ENCODE data around the gene ITPRID1. TPM values are rescaled to one million over a fixed set of nuclear protein-coding genes. Genes with fewer than 3 reads are reported as not detected.
A peak's percentile ranks its signal among the peaks of the same experiment; 100 is the strongest.

Gene ITPRID1
- total RNA-seq, 1 experiment from 2014 or later = not detected

GRCh38 chr7:31549611-31550010, 35.7 kb downstream of the ITPRID1 start:
- DNase-seq = peak; percentile 83

GRCh38 chr7:31550432-31550831, 36.5 kb downstream of the ITPRID1 start:
- Histone ChIP-seq H4K20me1 (ENCODE audit: low read length) (no peaks in the 10 kb centered on the region), H3F3A (ENCODE audit: low read length, unreplicated experiment) (no peaks in the 10 kb centered on the region), H3K9me2 (replicated peaks; ENCODE audit: low read length) (no peaks in the 10 kb centered on the region), H3K79me2 (ENCODE audit: low read length) (no peaks in the 10 kb centered on the region), H3K4me2 (ENCODE audit: low read length) (no peak overlapping the region), H3K4me1 (ENCODE audit: insufficient read depth, low read length) (peaks cover 19% of the 10 kb centered on the region), H2AFZ (ENCODE audit: low read length) (no peak overlapping the region), H3K9me3 (ENCODE audit: low read length) (no peaks in the 10 kb centered on the region), H3K27me3 (ENCODE audit: low read length) (peaks cover 14% of the 10 kb centered on the region), H3K4me3 (ENCODE audit: low read length) (no peak overlapping the region), H3K9ac (ENCODE audit: low read length) (no peak overlapping the region), H3K36me3 (ENCODE audit: low read depth, low read length) (no peaks in the 10 kb centered on the region), H3K27ac (ENCODE audit: low read length) (no peak overlapping the region)
- intact Hi-C loops (cut with micrococcal nuclease) = no loop called here
- DNase-seq = no peak
- ChIA-PET POLR2A (ENCODE audit: unreplicated experiment) (no interaction called here), CTCF (no interaction called here)
- no peak for TF ChIP-seq EZH2 (IDR thresholded peaks at IDR 0.05; ENCODE audit: low read length, unreplicated experiment)
- no peak for TF ChIP-seq CTCF (conservative IDR thresholded peaks at IDR 0.05; ENCODE audit: low read depth, low read length)
- no peak for TF ChIP-seq EZH2phosphoT487 (IDR thresholded peaks at IDR 0.05; ENCODE audit: borderline replicate concordance, low read length)
- no peak for ATAC-seq
- BruUV-seq (replicated peaks) = no TSS peak

More at GRCh38 chr7:31549611-31550010, 35.7 kb downstream of the ITPRID1 start:
- peaks cover 19% of the 10 kb centered on the region for H3K4me1 ChIP-seq (ENCODE audit: insufficient read depth, low read length)
- BruUV-seq (replicated peaks) = no TSS peak
- H3K79me2 ChIP-seq (ENCODE audit: low read length) = no peaks in the 10 kb centered on the region
- H4K20me1 ChIP-seq (ENCODE audit: low read length) = no peaks in the 10 kb centered on the region
- ChIA-PET POLR2A (ENCODE audit: unreplicated experiment) (no interaction called here), CTCF (no interaction called here)
- H3K4me2 ChIP-seq (ENCODE audit: low read length) = peak overlapping the region; percentile 24; the same call in 1 of the 2 replicates
- peak; percentile 37; the same call in 1 of the 2 replicates for ATAC-seq
- H3K36me3 ChIP-seq (ENCODE audit: low read depth, low read length) = no peaks in the 10 kb centered on the region
- TF ChIP-seq CTCF (conservative IDR thresholded peaks at IDR 0.05; ENCODE audit: low read depth, low read length) = no peak
- TF ChIP-seq EZH2phosphoT487 (IDR thresholded peaks at IDR 0.05; ENCODE audit: borderline replicate concordance, low read length) = no peak
- no peak overlapping the region for H2AFZ ChIP-seq (ENCODE audit: low read length)
- intact Hi-C loops (cut with micrococcal nuclease) = no loop called here
- no peak overlapping the region for H3K4me3 ChIP-seq (ENCODE audit: low read length)
- H3K27me3 ChIP-seq (ENCODE audit: low read length) = peaks cover 5% of the 10 kb centered on the region
- no peak overlapping the region for H3K9ac ChIP-seq (ENCODE audit: low read length)
- no peaks in the 10 kb centered on the region for H3F3A ChIP-seq (ENCODE audit: low read length, unreplicated experiment)
- peak overlapping the region; percentile 2; the same call in 1 of the 2 replicates for H3K27ac ChIP-seq (ENCODE audit: low read length)
- H3K9me2 ChIP-seq (replicated peaks; ENCODE audit: low read length) = no peaks in the 10 kb centered on the region
- no peaks in the 10 kb centered on the region for H3K9me3 ChIP-seq (ENCODE audit: low read length)

GRCh38 chr7:31553661-31554081, 39.8 kb downstream of the ITPRID1 start:
- no peak overlapping the region for H3K4me2 ChIP-seq (ENCODE audit: low read length)
- no peaks in the 10 kb centered on the region for H3K9me2 ChIP-seq (replicated peaks; ENCODE audit: low read length)
- ChIA-PET CTCF (no interaction called here), POLR2A (ENCODE audit: unreplicated experiment) (no interaction called here)
- no peaks in the 10 kb centered on the region for H3K79me2 ChIP-seq (ENCODE audit: low read length)
- H3K4me3 ChIP-seq (ENCODE audit: low read length) = no peak overlapping the region
- no peaks in the 10 kb centered on the region for H4K20me1 ChIP-seq (ENCODE audit: low read length)
- no peaks in the 10 kb centered on the region for H3K9me3 ChIP-seq (ENCODE audit: low read length)
- no peaks in the 10 kb centered on the region for H3K36me3 ChIP-seq (ENCODE audit: low read depth, low read length)
- H3K9ac ChIP-seq (ENCODE audit: low read length) = no peak overlapping the region
- peak; percentile 11 for DNase-seq
- TF ChIP-seq CTCF (conservative IDR thresholded peaks at IDR 0.05; ENCODE audit: low read depth, low read length) (no peak), EZH2phosphoT487 (IDR thresholded peaks at IDR 0.05; ENCODE audit: borderline replicate concordance, low read length) (no peak), EZH2 (IDR thresholded peaks at IDR 0.05; ENCODE audit: low read length, unreplicated experiment) (no peak)
- peaks cover 27% of the 10 kb centered on the region for H3K27me3 ChIP-seq (ENCODE audit: low read length)
- no TSS peak for BruUV-seq (replicated peaks)
- no peak overlapping the region for H2AFZ ChIP-seq (ENCODE audit: low read length)
- peaks cover 19% of the 10 kb centered on the region for H3K4me1 ChIP-seq (ENCODE audit: insufficient read depth, low read length)
- no peak for ATAC-seq
- intact Hi-C loops (cut with micrococcal nuclease) = no loop called here
- H3F3A ChIP-seq (ENCODE audit: low read length, unreplicated experiment) = no peaks in the 10 kb centered on the region
- no peak overlapping the region for H3K27ac ChIP-seq (ENCODE audit: low read length)
